ENCODE measurements around the gene TRMT1.

Gene TRMT1

GRCh38 chr19:13095934-13096927 is 20.3 kb downstream of the TRMT1 start:
- Histone ChIP-seq H3K4me3 (replicated peaks; ENCODE audit: low read depth, low read length) (peak overlapping the region; percentile 1; the same call in 1 of the 2 replicates), H3K36me3 (ENCODE audit: control insufficient read depth, insufficient read depth, low read length) (no peaks in the 10 kb centered on the region), H3K27me3 (replicated peaks; ENCODE audit: control insufficient read depth, insufficient read depth, low read length) (no peaks in the 10 kb centered on the region; the same call in 1 of the 2 replicates)
- DNase-seq (ENCODE audit: extremely low read depth, insufficient read length) = no peak
- peak; percentile 24 for TF ChIP-seq CTCF (IDR thresholded peaks at IDR 0.05; ENCODE audit: insufficient read depth, low read length, poor library complexity, severe bottlenecking)

- DNase-seq (ENCODE audit: extremely low read depth, insufficient read length) = peak; percentile 50
Measured at GRCh38 chr19:13095393-13095784, 21.2 kb downstream of the TRMT1 start.

GRCh38 chr19:13094771-13095392 is 21.7 kb downstream of the TRMT1 start:
- no peaks in the 10 kb centered on the region for H3K36me3 ChIP-seq (ENCODE audit: control insufficient read depth, insufficient read depth, low read length)
- TF ChIP-seq CTCF (IDR thresholded peaks at IDR 0.05; ENCODE audit: insufficient read depth, low read length, poor library complexity, severe bottlenecking) = no peak
- DNase-seq (ENCODE audit: extremely low read depth, insufficient read length) = no peak
- peak overlapping the region; percentile 32 for H3K4me3 ChIP-seq (replicated peaks; ENCODE audit: low read depth, low read length)
- H3K27me3 ChIP-seq (replicated peaks; ENCODE audit: control insufficient read depth, insufficient read depth, low read length) = no peaks in the 10 kb centered on the region; the same call in 1 of the 2 replicates

More at GRCh38 chr19:13095393-13095784, 21.2 kb downstream of the TRMT1 start:
- Histone ChIP-seq H3K4me3 (replicated peaks; ENCODE audit: low read depth, low read length) (peak overlapping the region; percentile 32), H3K27me3 (replicated peaks; ENCODE audit: control insufficient read depth, insufficient read depth, low read length) (no peaks in the 10 kb centered on the region; the same call in 1 of the 2 replicates), H3K36me3 (ENCODE audit: control insufficient read depth, insufficient read depth, low read length) (no peaks in the 10 kb centered on the region)
- no peak for TF ChIP-seq CTCF (IDR thresholded peaks at IDR 0.05; ENCODE audit: insufficient read depth, low read length, poor library complexity, severe bottlenecking)

GRCh38 chr19:13094106-13094504 is 22.4 kb downstream of the TRMT1 start:
- DNase-seq (ENCODE audit: extremely low read depth, insufficient read length) = no peak
- H3K4me3 ChIP-seq (replicated peaks; ENCODE audit: low read depth, low read length) = no peak overlapping the region

More at GRCh38 chr19:13094106-13094504, 22.4 kb downstream of the TRMT1 start:
- Histone ChIP-seq H3K36me3 (ENCODE audit: control insufficient read depth, insufficient read depth, low read length) (no peaks in the 10 kb centered on the region), H3K27me3 (replicated peaks; ENCODE audit: control insufficient read depth, insufficient read depth, low read length) (no peaks in the 10 kb centered on the region; the same call in 1 of the 2 replicates)
- TF ChIP-seq CTCF (IDR thresholded peaks at IDR 0.05; ENCODE audit: insufficient read depth, low read length, poor library complexity, severe bottlenecking) = no peak
